WTC11 (cell line): ENCODE data around the gene TNFAIP3. TPM values are rescaled to one million over a fixed set of nuclear protein-coding genes. Genes with fewer than 3 reads are reported as not detected.

ENCODE experiments used
- AR ChIP-seq: fragments of 250-450 bp; sonication (Bioruptor Pico); IDR thresholded peaks from 2 replicates; pipeline ENCODE4 v1.9.0; 2021; ENCODE audit warnings: mild to moderate bottlenecking
- ATF1 ChIP-seq: sonication (generic); formaldehyde crosslinking; IDR thresholded peaks from 2 replicates; pipeline ENCODE4 v1.8.1; 2023; ENCODE audit warnings: mild to moderate bottlenecking, moderate library complexity, missing genetic modification reagents
- CREB1 ChIP-seq: sonication (generic); formaldehyde crosslinking; IDR thresholded peaks from 2 replicates; pipeline ENCODE4 v1.8.0; 2023; ENCODE audit warnings: mild to moderate bottlenecking, missing genetic modification reagents
- FOXP4 ChIP-seq: sonication (generic); formaldehyde crosslinking; IDR thresholded peaks from 2 replicates; pipeline ENCODE4 v1.8.0; 2022; ENCODE audit warnings: mild to moderate bottlenecking, missing genetic modification reagents
- HMGA2 ChIP-seq: fragments of 250-450 bp; sonication (Bioruptor Pico); IDR thresholded peaks from 2 replicates; pipeline ENCODE4 v1.4.0; 2021; ENCODE audit warnings: mild to moderate bottlenecking, moderate library complexity
- NR2C2 ChIP-seq: sonication (generic); formaldehyde crosslinking; IDR thresholded peaks from 2 replicates; pipeline ENCODE4 v1.8.0; 2022; ENCODE audit warnings: mild to moderate bottlenecking, missing genetic modification reagents
- PRDM15 ChIP-seq: sonication (generic); formaldehyde crosslinking; IDR thresholded peaks from 2 replicates; pipeline ENCODE4 v1.8.0; 2022; ENCODE audit warnings: missing genetic modification reagents
- PREB ChIP-seq: sonication (generic); formaldehyde crosslinking; IDR thresholded peaks from 2 replicates; pipeline ENCODE4 v1.8.1; 2022; ENCODE audit warnings: mild to moderate bottlenecking, missing genetic modification reagents, moderate library complexity, borderline replicate concordance
- ZNF232 ChIP-seq: sonication (generic); formaldehyde crosslinking; IDR thresholded peaks from 2 replicates; pipeline ENCODE4 v1.8.0; 2022; ENCODE audit warnings: mild to moderate bottlenecking, missing genetic modification reagents
- ZSCAN18 ChIP-seq: fragments of 250-450 bp; sonication (Bioruptor Pico); IDR thresholded peaks from 2 replicates; pipeline ENCODE4 v2.1.2; 2022; ENCODE audit warnings: mild to moderate bottlenecking, moderate library complexity
- total RNA-seq: library from RNA; stranded (reverse); gene quantifications from 3 replicates; pipeline ENCODE4 v1.2.3, GENCODE V29; 2021

The TNFAIP3 gene
- total RNA-seq, 1 experiment from 2014 or later, result 4.2 TPM

- no peak for TF ChIP-seq FOXP4 (CRISPR knock-in tag)
- no peak for TF ChIP-seq ATF1 (CRISPR knock-in tag)
- TF ChIP-seq CREB1, result no peak
- TF ChIP-seq PREB (CRISPR knock-in tag), result no peak
- TF ChIP-seq PRDM15 (CRISPR knock-in tag), result no peak
- no peak for TF ChIP-seq ZNF232 (CRISPR knock-in tag)
- TF ChIP-seq HMGA2 (CRISPR knock-in tag), result no peak
- no peak for TF ChIP-seq AR (CRISPR knock-in tag)
- no peak for TF ChIP-seq NR2C2
- no peak for TF ChIP-seq ZSCAN18 (CRISPR knock-in tag)
- TF ChIP-seq, all 79 proteins: peak for 0
Observed at GRCh38 chr6:137931849-137932465, 64.9 kb downstream of the TNFAIP3 start (continued).

Other genes starting within 250 kb of the TNFAIP3 start
- gene PERP, start 240.2 kb downstream of the TNFAIP3 start, total RNA-seq, result 23.9 to 26.9 TPM (median 24.6 TPM) in 3 replicates